Measurements from ENCODE around the gene ZNRD2.
"Not testable (repeated sequence)": the region's sequence is repeated elsewhere in the genome, so short reads cannot be mapped to it uniquely, and the experiment has no call there.

Gene ZNRD2

GRCh38 chr11:65554057-65554818, 16.0 kb upstream of the ZNRD2 start:
- DNase-seq (ENCODE audit: insufficient read length, low spot score) (no peak), FAIRE-seq (no peak)

GRCh38 chr11:65554842-65555430, 15.3 kb upstream of the ZNRD2 start:
- DNase-seq (ENCODE audit: insufficient read length, low spot score) = no peak
- no peak for FAIRE-seq

- FAIRE-seq = peak; percentile 98
Observed at GRCh38 chr11:65555693-65556231, 14.5 kb upstream of the ZNRD2 start.

GRCh38 chr11:65556470-65557279, 13.6 kb upstream of the ZNRD2 start:
- DNase-seq (ENCODE audit: insufficient read length, low spot score) (no peak), FAIRE-seq (no peak)

More at GRCh38 chr11:65555693-65556231, 14.5 kb upstream of the ZNRD2 start:
- DNase-seq (ENCODE audit: insufficient read length, low spot score) = peak; percentile 94

GRCh38 chr11:65557280-65558001, 12.8 kb upstream of the ZNRD2 start:
- DNase-seq (ENCODE audit: insufficient read length, low spot score) (no peak), FAIRE-seq (peak; percentile 69)

- DNase-seq (ENCODE audit: insufficient read length, low spot score) (peak; percentile 62), FAIRE-seq (no peak)
Observed at GRCh38 chr11:65558002-65558929, 12.0 kb upstream of the ZNRD2 start, which contains the start of gene LTBP3. Gene LTBP3 (minus strand): TSS chr11:65558359. CDS start chr11:65557959, 400 bp downstream.

- no peak for DNase-seq (ENCODE audit: insufficient read length, low spot score)
- FAIRE-seq = no peak
Observed at GRCh38 chr11:65558930-65559509, 11.3 kb upstream of the ZNRD2 start.

GRCh38 chr11:65559535-65559934, 10.7 kb upstream of the ZNRD2 start:
- FAIRE-seq (no peak), DNase-seq (ENCODE audit: insufficient read length, low spot score) (no peak)

- FAIRE-seq (peak; percentile 86), DNase-seq (ENCODE audit: insufficient read length, low spot score) (peak; percentile 74)
Observed at GRCh38 chr11:65559951-65560537, 10.2 kb upstream of the ZNRD2 start.

GRCh38 chr11:65560555-65561418, 9.5 kb upstream of the ZNRD2 start:
- FAIRE-seq = peak; percentile 93

GRCh38 chr11:65562020-65562419, 8.3 kb upstream of the ZNRD2 start:
- DNase-seq (ENCODE audit: insufficient read length, low spot score) = no peak
- FAIRE-seq = no peak

More at GRCh38 chr11:65560555-65561418, 9.5 kb upstream of the ZNRD2 start:
- peak; percentile 90 for DNase-seq (ENCODE audit: insufficient read length, low spot score)

- no peak for FAIRE-seq
- DNase-seq (ENCODE audit: insufficient read length, low spot score) = no peak
Observed at GRCh38 chr11:65562788-65563187, 7.5 kb upstream of the ZNRD2 start.

GRCh38 chr11:65563601-65564000, 6.7 kb upstream of the ZNRD2 start:
- no peak for FAIRE-seq

GRCh38 chr11:65564879-65565559, 5.3 kb upstream of the ZNRD2 start:
- not testable (repeated sequence) for FAIRE-seq; DNase-seq (ENCODE audit: insufficient read length, low spot score)

More at GRCh38 chr11:65563601-65564000, 6.7 kb upstream of the ZNRD2 start:
- DNase-seq (ENCODE audit: insufficient read length, low spot score) = no peak

- DNase-seq (ENCODE audit: insufficient read length, low spot score) (no peak), FAIRE-seq (no peak)
Observed at GRCh38 chr11:65565624-65566453, 4.4 kb upstream of the ZNRD2 start.
